Keratinocyte (primary cell): Measurements from ENCODE around the gene KIR3DL2. TPM values are rescaled to one million over a fixed set of nuclear protein-coding genes. Genes with fewer than 3 reads are reported as not detected.

Experiments used
- DNase-seq: peaks from one replicate; pipeline ENCODE4 v3.0.0-alpha.2; 2011; ENCODE audit warnings: low read depth, missing footprints, low spot score
- FAIRE-seq: peaks from 2 replicates; lab custom pipeline; 2011; peaks lifted over from hg19 to GRCh38; lab: Jason Lieb, UNC
- H2AFZ ChIP-seq: 2 replicates; pipeline ENCODE4 v1.6.0; 2012; ENCODE audit warnings: low read length, control low read depth, inconsistent platforms; ENCODE audit not compliant: control insufficient read depth
- H3K27ac ChIP-seq: 2 replicates; pipeline ENCODE4 v1.5.1; 2011; ENCODE audit warnings: low read length; ENCODE audit not compliant: control insufficient read depth, insufficient read depth
- H3K27me3 ChIP-seq: 3 replicates; pipeline ENCODE4 v1.6.0; 2011; ENCODE audit warnings: low read length; ENCODE audit not compliant: control insufficient read depth, insufficient read depth; ENCODE audit errors: extremely low read depth
- H3K36me3 ChIP-seq, 2 experiments: 2 replicates in 1 of 2; 3 replicates in 1 of 2; pipeline ENCODE4 v1.5.1; 2011; ENCODE audit warnings: low read length in 2 of 2, mild to moderate bottlenecking in 1 of 2; ENCODE audit not compliant: control insufficient read depth in 2 of 2, insufficient read depth in 2 of 2; ENCODE audit errors: extremely low read depth in 1 of 2
- H3K4me1 ChIP-seq: 3 replicates; pipeline ENCODE4 v1.5.1; 2011; ENCODE audit warnings: low read length; ENCODE audit not compliant: control insufficient read depth, insufficient read depth; ENCODE audit errors: extremely low read depth
- H3K4me2 ChIP-seq: 3 replicates; pipeline ENCODE4 v1.6.0; 2011; ENCODE audit warnings: low read depth, low read length; ENCODE audit not compliant: control insufficient read depth, insufficient read depth; ENCODE audit errors: extremely low read depth
- H3K4me3 ChIP-seq, 3 experiments: fragments of 200-600 bp in 1 of 3; sonication (generic) in 1 of 3; 2 replicates in 2 of 3; 3 replicates in 1 of 3; pipeline ENCODE4 v1.5.1; 2011 to 2016; ENCODE audit warnings: low read length in 3 of 3, mild to moderate bottlenecking in 3 of 3, control low read depth in 2 of 3, inconsistent platforms in 1 of 3, low read depth in 1 of 3, mixed read lengths in 1 of 3, mixed run types in 1 of 3, moderate library complexity in 1 of 3; ENCODE audit not compliant: control insufficient read depth in 2 of 3, insufficient read depth in 2 of 3; ENCODE audit errors: extremely low read depth in 1 of 3
- H3K79me2 ChIP-seq: 2 replicates; pipeline ENCODE4 v1.6.0; 2012; ENCODE audit warnings: low read length; ENCODE audit not compliant: control insufficient read depth, insufficient read depth
- H3K9ac ChIP-seq: 3 replicates; pipeline ENCODE4 v1.6.0; 2011; ENCODE audit warnings: low read length; ENCODE audit not compliant: control insufficient read depth, insufficient read depth; ENCODE audit errors: extremely low read depth
- H3K9me1 ChIP-seq: 3 replicates; pipeline ENCODE4 v1.6.0; 2011; ENCODE audit warnings: low read length; ENCODE audit not compliant: control insufficient read depth, insufficient read depth; ENCODE audit errors: extremely low read depth
- H3K9me3 ChIP-seq: 2 replicates; pipeline ENCODE4 v1.5.1; 2012; ENCODE audit warnings: low read depth, low read length; ENCODE audit not compliant: control insufficient read depth
- H4K20me1 ChIP-seq: 3 replicates; pipeline ENCODE4 v1.6.0; 2011; ENCODE audit warnings: low read length; ENCODE audit not compliant: control insufficient read depth, insufficient read depth; ENCODE audit errors: extremely low read depth
- CTCF ChIP-seq, 3 experiments: IDR thresholded peaks in 1 of 3; conservative IDR thresholded peaks in 1 of 3; optimal IDR thresholded peaks in 1 of 3; 2 replicates in 2 of 3; 3 replicates in 1 of 3; pipeline versions ENCODE3 to v1.5.1; 2011; ENCODE audit warnings: low read length in 3 of 3, mild to moderate bottlenecking in 3 of 3, moderate library complexity in 2 of 3, control low read depth in 1 of 3, inconsistent platforms in 1 of 3; ENCODE audit not compliant: insufficient read depth in 2 of 3; ENCODE audit errors: extremely low read depth in 1 of 3
- EZH2 ChIP-seq: IDR thresholded peaks from one replicate; pipeline ENCODE4 v1.6.1; 2012; ENCODE audit warnings: inconsistent platforms, mild to moderate bottlenecking, low read length, moderate library complexity
- dilution Hi-C: fragments of 300-500 bp; cut with MboI; formaldehyde crosslinking; loops from one replicate; pipeline ENCODE4 v1.7.0; 2020; ENCODE audit warnings: low sequenced_read_pairs; ENCODE audit not compliant: extremely low pct_ligation_motif_present
- polyA plus RNA-seq, 5 experiments: library from polyadenylated mRNA; depleted of rRNA in 3 of 5; stranded (reverse) in 3 of 5; stranded (forward) in 1 of 5; unstranded in 1 of 5; fragments of >200 nt; gene quantifications; 1 replicate in 1 of 5; 2 replicates in 3 of 5; 3 replicates in 1 of 5; pipeline versions ENCODE4 v1.2.1 to v1.2.3, GENCODE V29; 2011 to 2012; ENCODE audit warnings: missing spikeins in 2 of 5, low read depth in 1 of 5, low replicate concordance in 1 of 5

The KIR3DL2 gene
- polyA plus RNA-seq, 1 donor (not counting 4 experiments of a cell fraction or from before 2014, with no cell fraction given) = not detected

GRCh38 chr19:54888239-54888638 lies 38.0 kb downstream of the KIR3DL2 start:
- no peaks in the 10 kb centered on the region for H3K27me3 ChIP-seq
- H3K4me1 ChIP-seq = no peaks in the 10 kb centered on the region
- H2AFZ ChIP-seq = no peak overlapping the region
- H3K27ac ChIP-seq = no peak overlapping the region
- no peaks in the 10 kb centered on the region for H3K9me1 ChIP-seq
- H4K20me1 ChIP-seq = no peaks in the 10 kb centered on the region
- no peak overlapping the region for H3K9ac ChIP-seq
- H3K4me3 ChIP-seq = no peak overlapping the region
- H3K79me2 ChIP-seq = no peaks in the 10 kb centered on the region
- H3K36me3 ChIP-seq = no peaks in the 10 kb centered on the region
- FAIRE-seq (no peak), DNase-seq (no peak)
- TF ChIP-seq EZH2 (no peak), CTCF (optimal IDR thresholded peaks at IDR 0.05 in 1 of 3, IDR thresholded peaks at IDR 0.05 in 1 of 3, conservative IDR thresholded peaks at IDR 0.05 in 1 of 3; ENCODE audit: extremely low read depth in 1 of 3, insufficient read depth in 2 of 3, low read length in 3 of 3) (no peak)
- no peaks in the 10 kb centered on the region for H3K9me3 ChIP-seq
- dilution Hi-C loops = no loop called here
- no peak overlapping the region for H3K4me2 ChIP-seq

GRCh38 chr19:54889566-54889965 lies 39.3 kb downstream of the KIR3DL2 start:
- H3K9me1 ChIP-seq = no peaks in the 10 kb centered on the region
- H3K4me1 ChIP-seq = no peaks in the 10 kb centered on the region
- dilution Hi-C loops = no loop called here
- no peaks in the 10 kb centered on the region for H3K9me3 ChIP-seq
- H3K27ac ChIP-seq = no peak overlapping the region
- no peaks in the 10 kb centered on the region for H3K79me2 ChIP-seq
- TF ChIP-seq CTCF (optimal IDR thresholded peaks at IDR 0.05 in 1 of 3, IDR thresholded peaks at IDR 0.05 in 1 of 3, conservative IDR thresholded peaks at IDR 0.05 in 1 of 3; ENCODE audit: extremely low read depth in 1 of 3, insufficient read depth in 2 of 3, low read length in 3 of 3) = no peak
- TF ChIP-seq EZH2 = no peak
- FAIRE-seq (no peak), DNase-seq (no peak)
- H3K27me3 ChIP-seq = no peaks in the 10 kb centered on the region
- H3K36me3 ChIP-seq = no peaks in the 10 kb centered on the region
- no peak overlapping the region for H3K4me3 ChIP-seq
- no peak overlapping the region for H3K4me2 ChIP-seq
- H3K9ac ChIP-seq = no peak overlapping the region
- no peaks in the 10 kb centered on the region for H4K20me1 ChIP-seq
- no peak overlapping the region for H2AFZ ChIP-seq
